ENCODE results near the gene ZNF248. TPM values are rescaled to one million over a fixed set of nuclear protein-coding genes. Genes with fewer than 3 reads are reported as not detected.
"Not testable (repeated sequence)": the region's sequence is repeated elsewhere in the genome, so short reads cannot be mapped to it uniquely, and the experiment has no call there.

ZNF248 gene
- polyA plus RNA-seq (2014; cell fraction: cytosol; rRNA removed), result 14.5 and 15.5 TPM in 2 replicates
- 38.5 and 45.1 TPM in 2 replicates for polyA plus RNA-seq (2014; cell fraction: nucleus; rRNA removed)

DNA sequence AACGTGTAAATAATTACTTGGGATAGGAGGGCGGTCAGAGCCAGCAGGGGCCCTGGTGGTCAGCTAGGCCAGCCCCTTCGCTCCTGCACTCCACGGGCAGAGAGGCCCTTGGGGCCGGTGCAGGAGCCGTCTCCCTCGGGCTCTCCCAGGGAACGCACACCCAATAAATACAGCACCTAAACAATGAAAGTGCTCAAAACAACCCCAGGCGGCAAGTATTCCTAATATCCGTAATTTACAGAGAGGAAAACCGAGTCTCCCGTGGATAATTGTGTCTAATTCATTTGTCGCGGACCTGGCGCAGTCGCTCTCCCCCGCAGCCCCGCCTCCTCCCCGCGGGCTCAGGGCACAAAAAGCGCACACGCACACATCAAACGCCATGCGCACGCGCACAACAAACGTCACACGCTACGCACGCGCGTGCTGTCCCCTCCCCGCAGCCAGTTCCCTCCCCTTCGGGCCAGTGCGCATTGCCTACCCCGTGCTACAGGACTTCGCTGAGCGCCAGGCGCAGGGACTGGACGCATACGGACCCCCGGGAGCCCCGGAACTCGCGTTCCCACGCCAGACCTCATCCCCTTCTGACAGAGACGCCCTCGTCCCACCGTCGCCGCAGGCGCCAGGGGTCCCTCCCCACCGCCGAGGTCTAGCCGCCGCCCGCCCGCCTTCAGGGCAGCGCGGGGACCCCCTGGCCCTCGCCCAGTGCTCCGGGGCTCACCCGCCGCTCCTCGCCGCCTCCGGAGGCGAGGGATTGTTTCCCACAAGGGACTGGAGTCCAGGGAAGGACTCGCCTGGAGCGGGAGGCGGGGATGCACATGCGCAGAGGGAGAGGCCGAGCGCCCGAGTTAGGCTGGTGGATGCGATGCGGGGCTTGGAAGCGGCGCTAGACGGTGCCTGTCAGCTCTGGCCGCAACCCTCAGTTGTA, at the start of gene ZNF248:
TSS of gene ZNF248 (minus strand) at position 324 of the 925 bp plus-strand sequence. CDS start 1,300 bp downstream, outside the sequence.
- peak; percentile 95 for DNase-seq (ENCODE audit: low spot score)

DNA sequence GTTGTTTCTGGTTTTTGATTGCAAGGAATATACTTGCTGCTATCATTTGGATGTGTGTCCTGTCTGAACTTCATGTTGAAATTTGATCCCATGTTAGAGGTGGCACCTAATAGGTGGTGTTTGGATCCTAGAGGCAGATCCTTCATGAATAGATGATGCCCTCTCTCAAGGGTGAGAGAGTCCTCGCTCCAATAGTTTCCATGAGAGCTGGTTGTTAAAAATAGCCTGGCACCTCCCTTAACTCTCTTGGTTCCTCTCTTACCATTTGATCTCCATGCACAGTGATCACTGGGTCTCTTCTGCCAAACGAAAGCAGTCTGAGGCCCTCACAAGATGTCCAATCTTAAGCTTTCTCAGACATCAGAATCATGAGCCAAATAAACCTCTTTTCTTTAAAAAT, 49.0 kb upstream of the ZNF248 start:
- DNase-seq (ENCODE audit: low spot score), result no peak

DNA sequence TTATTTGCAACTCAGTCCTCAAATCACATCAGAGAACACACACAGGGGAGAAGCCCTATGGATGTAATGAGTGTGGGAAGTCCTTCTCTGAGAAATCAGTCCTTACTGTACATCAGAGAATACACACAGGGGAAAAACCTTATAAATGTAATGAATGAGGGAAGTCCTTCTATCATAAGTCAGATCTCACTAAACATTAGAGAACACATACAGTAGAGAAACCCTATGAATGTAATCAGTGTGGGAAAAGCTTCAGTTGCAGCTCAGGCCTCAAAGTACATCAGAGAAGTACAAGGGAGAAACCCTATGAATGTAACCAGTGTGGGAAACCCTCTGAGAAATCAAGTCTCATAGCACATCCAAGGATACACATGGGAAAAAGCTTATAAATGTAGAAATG, 39.0 kb upstream of the ZNF248 start:
- no peak for DNase-seq (ENCODE audit: low spot score)

DNA sequence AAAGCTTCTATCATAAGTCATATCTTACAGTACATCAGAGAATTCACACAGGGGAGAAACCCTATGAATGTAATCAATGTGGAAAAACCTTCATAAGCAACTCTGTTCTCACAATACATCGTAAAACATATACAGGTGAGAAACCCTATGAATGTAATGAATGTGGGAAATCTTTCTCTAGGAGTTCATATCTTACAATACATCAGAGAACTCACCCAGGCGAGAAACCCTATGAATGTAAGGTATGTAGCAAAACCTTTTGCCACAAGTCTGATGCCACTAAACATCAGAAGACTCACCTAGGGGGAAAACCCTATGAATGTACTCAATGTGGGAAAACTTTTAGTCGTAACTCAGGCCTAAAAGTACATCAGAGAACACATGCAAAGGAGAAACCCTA, 38.3 kb upstream of the ZNF248 start:
- DNase-seq (ENCODE audit: low spot score), result no peak

DNA sequence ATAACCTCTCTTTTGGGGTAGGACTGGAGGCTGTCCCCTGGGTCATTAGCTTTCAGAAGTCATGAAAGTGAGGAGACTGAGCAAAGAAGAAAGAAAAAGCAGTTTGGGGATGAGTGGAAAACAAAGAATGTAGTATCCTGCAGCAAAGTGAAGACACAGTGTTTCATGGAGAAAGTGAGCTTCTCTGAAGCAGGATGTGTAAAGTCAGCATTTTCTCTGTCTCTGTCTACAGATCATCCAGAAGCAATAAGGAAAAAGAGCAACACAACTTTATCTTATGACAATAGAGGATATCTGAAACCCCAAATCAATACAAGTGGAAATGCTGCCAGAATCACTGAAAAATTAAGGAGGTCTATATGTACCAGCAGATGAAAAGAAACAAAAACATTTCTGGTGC, 28.4 kb upstream of the ZNF248 start:
- DNase-seq (ENCODE audit: low spot score), result no peak

DNA sequence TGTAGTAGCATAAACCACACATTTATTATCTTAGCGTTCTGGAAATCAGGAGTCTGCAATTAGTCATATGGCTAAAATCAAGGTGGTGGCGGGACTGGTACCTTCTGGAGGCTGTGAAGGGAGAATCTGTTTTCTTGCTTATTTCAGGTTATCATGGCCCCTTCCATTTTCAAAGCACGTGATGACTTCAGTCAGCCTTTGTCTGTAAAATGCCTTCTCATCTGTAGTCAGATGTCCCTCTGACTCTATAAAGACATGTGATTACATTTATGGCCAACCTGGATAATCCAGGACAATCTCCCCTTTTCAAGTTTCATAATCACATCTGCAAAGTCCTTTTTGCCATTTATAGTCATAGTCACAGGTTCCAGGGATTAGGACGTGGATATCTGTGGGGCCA, 15.5 kb upstream of the ZNF248 start:
- DNase-seq (ENCODE audit: low spot score), result no peak

DNA sequence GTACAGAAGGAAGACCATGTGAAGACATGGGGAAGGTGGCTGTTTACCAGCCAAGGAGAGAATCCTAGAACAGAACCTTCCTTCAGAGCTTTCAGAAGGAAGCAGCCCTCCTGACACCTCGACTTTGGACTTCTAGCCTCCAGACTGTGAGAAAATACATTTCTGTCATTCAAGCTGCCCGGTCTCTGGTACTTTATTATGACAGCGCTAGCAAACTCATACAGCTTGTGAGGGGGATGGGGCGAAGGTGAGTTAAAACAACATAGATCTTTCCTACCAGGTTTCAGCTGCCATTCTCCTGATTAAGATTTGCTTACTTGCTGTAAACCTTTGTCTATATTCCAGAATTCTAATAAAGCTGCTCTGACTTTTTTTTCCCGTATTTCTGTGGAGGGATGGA, 14.9 kb upstream of the ZNF248 start:
- DNase-seq (ENCODE audit: low spot score), result no peak

DNA sequence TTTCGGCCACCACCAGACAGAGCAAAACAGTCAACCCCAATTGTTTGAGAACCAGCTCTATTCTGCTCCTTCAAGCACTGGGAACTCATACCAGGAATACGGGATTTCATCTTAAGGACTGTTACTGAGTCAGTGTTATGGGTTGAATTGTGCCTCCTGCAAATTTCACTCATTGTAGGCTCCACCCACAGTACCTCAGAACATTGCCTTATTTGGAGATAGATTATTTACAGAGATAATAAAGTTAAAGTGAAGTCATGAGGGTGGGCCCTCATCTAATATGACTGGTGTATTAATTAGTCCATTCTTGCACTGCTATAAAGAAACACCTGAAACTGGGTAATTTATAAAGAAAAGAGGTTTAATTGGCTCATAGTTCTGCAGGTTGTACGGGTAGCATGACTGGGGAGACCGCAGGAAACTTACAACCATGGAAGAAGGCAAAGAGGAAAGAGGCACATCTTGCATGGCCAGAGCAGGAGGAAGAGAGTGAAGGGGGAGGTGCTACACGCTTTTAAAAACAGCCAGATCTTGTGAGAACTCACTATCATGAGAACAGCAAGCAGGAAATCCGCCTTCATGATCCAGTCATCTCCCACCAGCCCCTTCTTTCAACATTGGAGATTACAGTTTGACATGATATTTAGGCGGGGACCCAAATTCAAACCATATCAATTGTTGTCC, 14.3 kb upstream of the ZNF248 start:
- DNase-seq (ENCODE audit: low spot score), result no peak

DNA sequence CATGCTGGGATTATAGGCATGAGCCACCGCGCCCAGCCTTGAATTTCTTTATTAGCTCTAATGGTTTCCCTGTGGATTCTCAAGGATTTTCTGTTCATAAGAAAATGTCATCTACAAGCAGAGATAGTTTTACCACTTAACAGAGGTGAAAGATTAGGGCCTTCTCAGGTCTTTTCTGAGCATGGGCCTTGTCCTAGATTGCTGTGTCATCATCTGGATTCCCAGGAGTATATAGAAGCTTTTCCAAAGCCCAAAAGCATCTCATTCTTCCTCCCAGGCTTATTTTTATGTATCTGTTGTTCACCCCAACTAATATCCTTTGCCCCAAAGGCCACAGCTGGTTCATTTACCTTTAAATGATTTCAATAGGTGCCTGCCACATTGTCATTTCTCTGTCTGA, 13.7 kb upstream of the ZNF248 start:
- no peak for DNase-seq (ENCODE audit: low spot score)

DNA sequence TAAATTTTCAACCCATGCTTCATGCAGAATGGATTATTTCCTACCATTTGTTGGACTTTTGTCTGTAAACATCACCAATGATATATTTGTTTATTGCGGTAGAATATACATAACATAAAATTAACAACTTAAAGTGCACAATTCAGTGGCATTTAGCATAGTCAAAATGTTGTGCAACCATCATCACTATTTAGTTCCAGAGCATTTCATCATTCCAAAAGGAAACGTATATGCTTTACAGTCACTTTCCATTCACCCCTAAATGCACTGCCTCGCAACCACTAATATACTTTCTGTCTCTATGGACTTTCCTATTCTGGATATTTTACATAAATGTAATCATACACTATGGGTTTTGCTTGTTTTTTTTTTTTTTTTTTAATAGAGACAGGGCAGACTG, 11.4 kb upstream of the ZNF248 start:
- no peak for DNase-seq (ENCODE audit: low spot score)

DNA sequence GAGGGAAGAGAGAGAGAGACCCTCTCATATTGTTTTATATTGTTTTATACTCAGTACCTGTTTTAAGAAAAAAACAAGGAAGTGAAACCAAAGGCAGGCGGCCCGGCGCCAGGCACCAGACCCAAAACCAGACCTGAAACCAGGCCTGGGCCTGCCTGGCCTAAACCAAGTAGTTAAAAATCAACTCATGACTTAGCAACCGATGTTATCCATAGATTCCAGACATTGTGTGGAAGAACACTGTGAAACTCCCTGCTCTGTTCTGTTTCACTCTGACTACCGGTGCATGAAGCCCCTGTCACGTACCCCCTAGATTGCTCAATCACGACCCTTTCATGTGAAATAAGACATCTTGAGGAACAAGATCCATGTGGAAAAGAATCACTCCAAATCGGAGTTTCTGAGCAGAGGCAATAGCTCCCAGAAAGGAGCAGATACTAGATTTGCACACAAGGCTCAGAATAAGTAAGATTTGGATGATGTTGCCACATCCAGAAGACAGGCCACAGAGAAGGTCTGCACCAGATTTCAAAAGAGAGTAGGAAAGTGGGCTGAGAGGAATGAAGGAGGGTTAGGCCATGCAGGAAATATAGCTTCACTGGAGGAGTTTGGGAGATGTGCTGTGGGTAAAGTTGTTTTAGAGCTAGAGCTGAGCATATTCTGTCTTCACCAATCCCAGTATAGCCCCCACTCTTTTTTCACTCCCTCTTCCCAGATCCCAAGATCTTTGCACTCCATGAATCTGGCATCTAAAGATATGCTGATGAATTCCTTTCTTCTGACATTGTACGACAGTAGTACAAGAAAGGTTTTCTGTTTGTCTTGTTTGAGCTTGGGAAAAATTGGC, 8.8 kb upstream of the ZNF248 start:
- DNase-seq (ENCODE audit: low spot score), result peak; percentile 16

DNA sequence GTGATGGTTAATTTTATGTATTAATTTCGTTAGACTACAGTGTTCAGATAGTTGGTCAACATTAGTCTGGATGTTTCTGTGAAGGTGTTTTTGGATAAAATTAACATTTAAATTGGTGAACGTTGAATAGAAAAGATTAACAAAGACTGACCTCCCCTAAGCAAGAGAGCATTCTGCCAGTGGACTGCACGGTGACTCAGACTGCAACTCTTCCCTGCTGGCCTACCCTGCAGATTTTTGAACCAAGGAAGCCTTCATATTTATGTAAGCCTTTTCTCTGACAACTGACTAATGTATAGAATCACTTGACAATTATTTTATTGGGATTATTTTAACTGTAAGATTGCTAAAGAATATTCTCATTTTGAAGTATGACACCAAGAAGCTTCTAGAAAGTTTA, 7.9 kb upstream of the ZNF248 start:
- DNase-seq (ENCODE audit: low spot score), result no peak

DNA sequence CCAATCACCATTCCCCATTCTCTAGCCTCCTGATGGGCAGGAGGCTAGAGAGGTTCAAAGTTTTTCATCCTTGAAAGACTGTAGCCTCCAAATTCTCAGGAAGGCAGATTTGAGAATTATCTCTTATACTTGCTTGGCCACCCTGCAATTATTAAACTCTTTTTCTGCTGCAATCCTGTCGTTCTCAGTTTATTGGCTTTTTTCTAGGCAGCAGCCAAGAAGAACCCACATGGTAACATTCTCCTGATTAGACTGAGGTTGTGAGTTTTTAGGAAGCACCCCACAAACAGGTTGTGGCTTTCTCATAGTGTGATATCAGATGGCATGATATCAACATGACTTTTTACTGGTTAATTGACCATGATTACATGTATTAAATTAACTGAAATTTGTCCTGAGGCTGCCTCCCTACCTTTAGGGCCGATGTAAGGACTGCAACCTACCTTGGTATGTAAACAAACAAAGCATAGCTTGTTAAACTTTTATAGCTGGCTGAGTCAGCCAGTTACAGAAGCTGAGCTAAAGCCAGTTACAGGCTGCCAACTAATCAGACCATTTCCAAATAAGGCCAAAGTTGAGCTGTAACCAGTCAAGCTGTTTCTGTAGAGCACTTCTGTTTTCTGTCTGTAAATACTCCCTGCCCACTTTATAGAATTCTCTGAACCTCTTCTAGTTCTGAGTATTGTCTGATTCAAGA, 3.2 kb upstream of the ZNF248 start:
- no peak for DNase-seq (ENCODE audit: low spot score)

DNA sequence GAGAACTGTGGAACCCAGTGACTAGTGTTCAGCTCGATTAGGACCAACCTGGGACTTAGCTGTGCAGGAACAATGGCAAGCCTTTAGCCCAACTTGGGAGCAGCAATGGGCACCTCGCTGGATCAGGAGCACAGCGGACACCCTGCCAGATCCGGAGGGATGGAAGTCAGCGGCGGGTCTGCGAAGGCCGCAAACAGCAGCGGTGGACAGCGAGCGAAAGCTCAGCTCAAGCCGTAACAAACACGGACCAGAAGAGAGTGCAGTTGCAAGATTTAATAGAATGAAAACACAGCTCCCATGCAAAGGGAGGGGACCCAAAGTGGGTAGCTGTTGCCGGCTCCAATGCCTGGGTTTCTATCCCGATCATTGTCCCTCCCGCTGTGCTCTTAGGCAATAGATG, 1.9 kb upstream of the ZNF248 start:
- DNase-seq (ENCODE audit: low spot score), result not testable (repeated sequence)

DNA sequence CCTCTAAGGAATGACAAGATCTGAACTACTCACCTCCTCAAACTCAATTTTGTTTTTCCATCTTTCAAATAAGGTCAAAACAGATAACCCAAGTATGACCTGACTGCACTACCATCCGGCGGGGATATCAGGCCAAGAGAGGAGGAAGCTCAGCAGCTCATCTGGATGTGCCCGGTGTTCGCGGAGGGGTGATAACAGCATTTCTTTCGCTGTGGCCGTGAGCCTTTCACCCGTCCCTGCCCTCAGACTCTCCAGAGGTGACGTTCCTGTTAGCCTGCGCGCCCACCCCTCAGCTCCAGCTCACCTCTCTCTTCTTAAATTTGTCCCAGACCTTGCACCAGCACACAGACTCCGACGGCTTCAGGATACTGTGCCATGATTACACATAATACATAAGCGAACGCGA, 526 bp downstream of the ZNF248 start:
- DNase-seq (ENCODE audit: low spot score), result no peak

DNA sequence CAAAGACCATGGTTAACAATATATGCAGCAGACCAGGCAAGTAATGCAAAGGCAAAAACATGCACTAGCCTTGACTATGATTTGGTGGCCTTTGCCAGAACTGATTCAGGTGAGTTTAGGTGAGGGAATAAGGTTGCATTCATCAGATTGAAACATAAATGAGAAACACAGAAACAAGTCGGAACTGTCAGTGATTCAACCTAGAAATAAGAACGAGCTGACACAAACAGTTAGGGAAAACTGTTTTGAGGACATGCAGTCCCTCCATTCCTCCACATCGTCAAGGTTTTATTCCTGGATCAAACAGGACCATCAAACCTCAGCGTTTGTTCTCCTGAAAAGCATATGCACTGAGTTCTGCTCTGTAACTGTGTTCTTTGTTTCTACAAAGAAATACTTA, 1.8 kb downstream of the ZNF248 start:
- DNase-seq (ENCODE audit: low spot score), result peak; percentile 35

DNA sequence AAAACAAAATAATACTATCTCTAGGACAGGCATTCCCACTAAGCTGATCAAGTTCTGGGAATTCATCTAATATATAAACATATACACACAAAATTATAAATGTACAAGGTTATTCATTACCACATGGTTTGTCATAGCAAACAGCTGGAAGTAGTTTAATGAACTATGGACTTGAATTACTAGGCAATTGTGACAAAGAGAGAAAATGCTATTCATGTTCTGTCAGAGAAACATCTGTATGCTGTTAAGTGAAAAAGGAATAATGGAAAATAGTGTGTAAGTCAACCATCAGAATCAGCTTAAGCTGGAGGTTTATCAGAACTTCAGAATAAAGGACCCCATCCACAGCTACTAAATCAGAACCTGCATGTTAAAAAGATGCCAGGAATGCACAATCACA, 2.8 kb downstream of the ZNF248 start:
- DNase-seq (ENCODE audit: low spot score), result no peak

DNA sequence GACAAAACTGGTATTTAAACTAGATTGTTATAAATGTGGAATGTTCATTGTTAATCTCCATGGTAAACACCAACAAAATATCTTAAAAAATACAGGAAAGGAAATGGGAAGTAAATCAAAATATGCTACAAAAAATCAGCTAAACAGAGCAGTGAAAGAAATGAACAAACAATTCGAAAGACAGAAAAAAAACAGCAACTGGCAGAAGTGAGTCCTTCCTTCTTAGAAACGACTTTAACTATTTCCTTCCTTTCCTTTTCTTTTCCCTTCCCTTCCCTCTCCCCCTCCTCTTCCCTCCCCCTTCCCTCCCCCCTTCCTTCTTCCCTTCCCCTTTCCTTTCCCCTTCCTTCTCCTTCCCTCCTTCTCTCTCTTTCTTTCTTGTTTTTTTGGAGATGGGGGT, 12.8 kb downstream of the ZNF248 start:
- DNase-seq (ENCODE audit: low spot score), result no peak

DNA sequence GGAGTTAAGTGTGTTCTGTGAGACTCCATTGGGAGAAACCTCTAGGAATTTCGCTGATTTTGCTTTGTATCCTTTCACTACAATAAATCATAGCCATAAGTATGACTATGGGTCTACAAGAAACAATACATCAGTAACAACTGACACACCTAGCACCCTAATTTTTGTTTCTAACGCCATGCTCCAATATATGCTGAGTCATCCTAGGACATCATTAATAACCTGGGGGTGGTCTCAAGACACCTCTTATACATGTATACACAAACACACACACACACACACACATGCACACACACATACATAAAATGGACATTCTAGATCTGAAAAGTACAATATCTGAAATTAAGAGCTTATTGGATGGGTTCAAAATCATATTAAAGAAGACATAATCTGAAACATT, 18.2 kb downstream of the ZNF248 start:
- DNase-seq (ENCODE audit: low spot score), result no peak

DNA sequence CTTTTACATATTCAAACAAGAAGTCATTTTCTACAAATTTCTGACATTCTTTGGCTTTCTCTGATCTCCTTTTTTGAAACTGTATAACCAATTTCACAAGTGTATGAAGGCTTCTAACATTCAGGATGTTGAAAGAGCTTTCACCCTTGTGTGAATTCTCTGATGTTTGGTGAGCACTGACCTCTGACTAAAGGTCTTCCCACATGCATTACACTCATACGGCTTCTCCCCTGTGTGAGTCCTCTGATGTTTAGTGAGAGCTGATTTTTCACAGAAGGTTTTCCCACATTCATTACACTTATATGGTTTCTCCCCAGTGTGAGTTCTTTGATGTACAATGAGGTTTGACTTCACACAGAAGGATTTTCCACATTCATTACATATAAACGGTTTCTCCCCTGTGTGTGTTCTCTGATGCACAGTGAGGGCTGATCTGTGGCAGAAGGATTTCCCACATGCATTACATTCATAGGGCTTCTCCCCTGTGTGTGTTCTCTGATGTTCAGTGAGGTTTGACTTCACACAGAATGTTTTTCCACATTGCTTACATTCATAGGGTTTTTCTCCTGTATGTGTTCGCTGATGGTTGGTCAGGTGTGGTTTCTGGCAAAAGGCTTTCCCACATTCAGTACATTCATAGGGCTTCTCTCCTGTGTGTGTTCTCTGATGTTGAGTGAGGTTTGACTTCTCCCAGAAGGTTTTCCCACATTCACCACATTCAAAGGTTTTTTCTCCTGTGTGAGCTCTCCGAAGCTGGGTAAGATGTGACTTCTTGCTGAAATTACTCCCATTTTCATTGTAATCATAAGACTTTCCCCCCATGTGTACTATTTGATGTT, 25.7 kb downstream of the ZNF248 start:
- DNase-seq (ENCODE audit: low spot score), result no peak
